Measurements from ENCODE around the gene UBAC2.
A peak's percentile ranks its signal among the peaks of the same experiment; 100 is the strongest.

GRCh38 chr13:99269627-99270241 lies 69.1 kb downstream of the UBAC2 start:
- TF ChIP-seq CTCF (conservative IDR thresholded peaks at IDR 0.05) (peak; percentile 64), EZH2 (IDR thresholded peaks at IDR 0.05; ENCODE audit: low read depth) (no peak)

All from PC-9 (cell line).